Thyroid gland (tissue), 4 donors: ENCODE data around the gene NAALADL2. TPM values are rescaled to one million over a fixed set of nuclear protein-coding genes. Genes with fewer than 3 reads are reported as not detected.

Experiments used
- DNase-seq, 2 donors: peaks; one replicate each; pipeline ENCODE4 v3.0.0-alpha.2; 2019
- H3K27ac ChIP-seq, 3 donors: fragments of 200-600 bp; sonication (generic); 1 replicate in 2 of 3; 2 replicates in 1 of 3; pipeline ENCODE4 v1.5.1; 2016 to 2019; ENCODE audit warnings: mild to moderate bottlenecking in 1 of 3, moderate library complexity in 1 of 3
- H3K27me3 ChIP-seq: fragments of 200-600 bp; sonication (generic); one replicate; pipeline ENCODE4 v1.5.1; 2019
- H3K36me3 ChIP-seq, 2 donors: fragments of 200-600 bp; sonication (generic); one replicate each; pipeline ENCODE4 v1.5.1; 2016 to 2019
- H3K4me1 ChIP-seq, 2 donors: fragments of 200-600 bp; sonication (generic); one replicate each; pipeline ENCODE4 v1.5.1; 2017 to 2019
- H3K4me3 ChIP-seq, 3 donors: fragments of 200-600 bp; sonication (generic); replicated peaks in 1 of 3; 1 replicate in 2 of 3; 2 replicates in 1 of 3; pipeline ENCODE4 v1.5.1; 2016; ENCODE audit warnings: mild to moderate bottlenecking in 1 of 3
- H3K9me3 ChIP-seq: fragments of 200-600 bp; sonication (generic); one replicate; pipeline ENCODE4 v1.5.1; 2017
- POLR2A ChIP-seq, 2 donors: fragments of 450-650 bp; IDR thresholded peaks; one replicate each; pipeline ENCODE4 v1.6.1; 2017; ENCODE audit warnings: antibody characterized with exemption in 2 of 2, mild to moderate bottlenecking in 2 of 2, moderate library complexity in 1 of 2
- WGBS, 2 donors: methylation state at CpG; one replicate each; pipeline ENCODE4 v1.1.5; 2017; 5-methylcytosine and 5-hydroxymethylcytosine counted together
- intact Hi-C: fragments of 100-400 bp; cut with DNase I; formaldehyde crosslinking; loops from one replicate; pipeline ENCODE4 v1.15.1; 2023
- total RNA-seq, 4 donors: library from RNA; depleted of rRNA; stranded (reverse); fragments of >200 nt; gene quantifications; one replicate each; pipeline ENCODE4 v1.2.3, GENCODE V29; 2016
- TF ChIP-seq, protein P1 (sequence below), 6 experiments: fragments of 200-600 bp in 3 of 6; fragments of 450-650 bp in 3 of 6; sonication (generic) in 3 of 6; IDR thresholded peaks; one replicate each; pipeline ENCODE4 v1.5.1; 2016 to 2019; ENCODE audit warnings: antibody characterized with exemption in 6 of 6, mild to moderate bottlenecking in 2 of 6, inconsistent platforms in 1 of 6, moderate library complexity in 1 of 6

Gene NAALADL2
- total RNA-seq, 4 donors from 2014 or later = 7.6 to 14.7 (median 9.0) TPM

DNA sequence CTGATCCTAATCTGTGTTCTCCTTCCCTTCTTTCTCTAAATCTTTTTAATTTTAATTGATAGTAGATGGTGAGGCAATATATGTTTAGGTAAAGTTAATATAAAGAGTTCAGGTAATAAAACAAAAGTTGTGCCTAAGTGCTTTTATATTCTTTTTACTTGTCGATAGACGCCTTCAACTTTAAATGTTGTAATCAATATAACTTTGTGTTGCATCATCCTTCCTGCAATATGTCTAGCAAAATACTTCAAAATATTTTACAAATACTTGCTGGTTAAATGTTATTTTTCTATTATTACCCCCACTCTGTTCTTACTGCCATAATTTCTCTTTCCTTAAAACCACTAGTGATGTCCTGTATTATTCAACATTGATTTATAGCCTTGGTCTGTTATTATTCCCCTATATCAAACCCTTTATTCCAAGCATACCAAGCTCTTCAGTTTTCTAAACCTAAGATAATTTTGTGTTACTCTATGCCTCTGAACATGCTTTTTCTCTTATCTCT, 92.4 kb downstream of the NAALADL2 start:
- H3K27ac ChIP-seq = no peak overlapping the region
- no peaks in the 10 kb centered on the region for H3K9me3 ChIP-seq
- H3K4me1 ChIP-seq = peaks cover 0 to 6% of the 10 kb centered on the region in 2 donors
- TF ChIP-seq, protein P1, sequence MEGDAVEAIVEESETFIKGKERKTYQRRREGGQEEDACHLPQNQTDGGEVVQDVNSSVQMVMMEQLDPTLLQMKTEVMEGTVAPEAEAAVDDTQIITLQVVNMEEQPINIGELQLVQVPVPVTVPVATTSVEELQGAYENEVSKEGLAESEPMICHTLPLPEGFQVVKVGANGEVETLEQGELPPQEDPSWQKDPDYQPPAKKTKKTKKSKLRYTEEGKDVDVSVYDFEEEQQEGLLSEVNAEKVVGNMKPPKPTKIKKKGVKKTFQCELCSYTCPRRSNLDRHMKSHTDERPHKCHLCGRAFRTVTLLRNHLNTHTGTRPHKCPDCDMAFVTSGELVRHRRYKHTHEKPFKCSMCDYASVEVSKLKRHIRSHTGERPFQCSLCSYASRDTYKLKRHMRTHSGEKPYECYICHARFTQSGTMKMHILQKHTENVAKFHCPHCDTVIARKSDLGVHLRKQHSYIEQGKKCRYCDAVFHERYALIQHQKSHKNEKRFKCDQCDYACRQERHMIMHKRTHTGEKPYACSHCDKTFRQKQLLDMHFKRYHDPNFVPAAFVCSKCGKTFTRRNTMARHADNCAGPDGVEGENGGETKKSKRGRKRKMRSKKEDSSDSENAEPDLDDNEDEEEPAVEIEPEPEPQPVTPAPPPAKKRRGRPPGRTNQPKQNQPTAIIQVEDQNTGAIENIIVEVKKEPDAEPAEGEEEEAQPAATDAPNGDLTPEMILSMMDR (IDR thresholded peaks at IDR 0.05) = no peak
- TF ChIP-seq POLR2A (IDR thresholded peaks at IDR 0.05) = no peak
- intact Hi-C loops = no loop called here
- no peak overlapping the region for H3K4me3 ChIP-seq
- 95 to 98% methylated on average over 2 of the region's 2 CpGs for WGBS, 2 donors
- no peak for DNase-seq
- H3K27me3 ChIP-seq = no peaks in the 10 kb centered on the region
- H3K36me3 ChIP-seq = no peaks in the 10 kb centered on the region

DNA sequence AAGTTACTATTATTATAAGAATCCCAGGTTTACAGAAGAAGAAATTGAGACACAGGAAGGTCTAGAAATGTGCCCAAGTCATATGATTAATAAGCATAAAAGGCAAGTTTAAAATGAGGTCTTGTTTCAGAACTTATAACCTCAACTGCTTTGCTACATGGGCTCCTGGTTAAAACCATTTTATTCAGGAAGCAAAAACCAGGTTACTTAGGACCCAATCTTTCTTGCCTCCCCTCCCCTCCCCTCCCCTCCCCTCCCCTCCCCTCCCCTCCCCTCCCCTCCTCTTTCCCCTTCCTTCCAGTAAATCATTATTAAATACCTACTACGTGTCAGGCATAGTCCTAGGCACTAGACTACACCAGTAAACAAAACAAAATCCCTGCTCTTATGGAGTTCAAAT, 93.9 kb downstream of the NAALADL2 start:
- Histone ChIP-seq H3K27me3 (no peaks in the 10 kb centered on the region), H3K36me3 (no peaks in the 10 kb centered on the region), H3K4me3 (no peak overlapping the region), H3K27ac (no peak overlapping the region), H3K4me1 (peaks cover 0 to 6% of the 10 kb centered on the region in 2 donors), H3K9me3 (no peaks in the 10 kb centered on the region)
- DNase-seq = no peak
- intact Hi-C loops = no loop called here
- TF ChIP-seq POLR2A (IDR thresholded peaks at IDR 0.05) = no peak
- TF ChIP-seq, protein P1 (IDR thresholded peaks at IDR 0.05) = no peak
- WGBS, 2 donors = 80 to 83% methylated on average over 1 of the region's 1 CpG

DNA sequence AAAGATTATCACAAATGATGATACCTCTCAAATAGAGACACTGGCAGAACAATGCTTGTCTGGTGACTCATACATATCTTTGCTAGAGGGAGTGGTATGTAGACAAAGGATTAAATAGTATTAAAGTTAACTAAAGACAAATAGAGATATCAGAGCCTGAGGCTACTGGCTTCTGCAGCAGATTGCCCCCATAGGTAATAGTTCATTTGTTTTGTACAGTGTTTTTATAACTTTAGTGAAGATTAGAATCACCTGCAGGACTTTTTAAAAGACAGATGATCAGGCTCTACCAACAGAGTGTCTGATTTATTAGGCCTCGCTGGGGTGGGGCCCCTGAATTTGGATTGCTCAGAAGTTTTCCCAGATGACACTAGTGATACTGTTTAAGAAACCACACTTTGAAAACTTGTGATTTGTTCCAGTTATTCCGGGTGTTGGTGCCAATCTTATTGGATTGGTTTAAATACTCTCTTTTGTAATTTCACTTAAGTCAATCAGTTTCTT, 96.4 kb downstream of the NAALADL2 start:
- Histone ChIP-seq H3K27ac (no peak overlapping the region), H3K36me3 (no peaks in the 10 kb centered on the region), H3K4me3 (no peak overlapping the region), H3K4me1 (no peaks in the 10 kb centered on the region), H3K9me3 (no peaks in the 10 kb centered on the region), H3K27me3 (no peaks in the 10 kb centered on the region)
- DNase-seq = no peak
- 79 to 84% methylated on average over 2 of the region's 2 CpGs for WGBS, 2 donors
- intact Hi-C loops = no loop called here
- TF ChIP-seq POLR2A (IDR thresholded peaks at IDR 0.05) = no peak
- TF ChIP-seq, protein P1 (IDR thresholded peaks at IDR 0.05) = no peak

DNA sequence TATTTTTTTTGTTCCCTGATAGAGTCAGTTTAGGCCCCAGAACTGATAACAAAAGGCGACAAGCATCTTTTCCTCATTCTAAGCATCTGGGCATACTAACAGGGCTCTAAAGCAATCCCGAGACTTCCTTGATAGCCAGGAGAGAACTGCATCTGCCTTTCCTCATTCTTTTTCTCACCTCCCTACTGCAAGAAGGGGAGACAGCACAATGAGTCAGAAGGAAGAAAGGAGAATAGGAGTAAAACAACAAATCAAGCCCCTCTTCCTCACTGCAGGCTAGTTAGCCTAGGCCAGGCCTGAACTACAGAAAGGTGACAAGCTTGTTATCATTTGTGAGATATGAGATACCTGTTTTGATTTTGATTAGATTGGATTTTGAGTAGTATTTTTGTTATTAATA, 97.9 kb downstream of the NAALADL2 start:
- no peaks in the 10 kb centered on the region for H3K9me3 ChIP-seq
- intact Hi-C loops = no loop called here
- WGBS, 2 donors = 91 to 94% methylated on average over 2 of the region's 2 CpGs
- no peaks in the 10 kb centered on the region for H3K4me1 ChIP-seq
- TF ChIP-seq, protein P1 (IDR thresholded peaks at IDR 0.05) = no peak
- TF ChIP-seq POLR2A (IDR thresholded peaks at IDR 0.05) = no peak
- no peak for DNase-seq
- no peaks in the 10 kb centered on the region for H3K27me3 ChIP-seq
- H3K27ac ChIP-seq = no peak overlapping the region
- H3K36me3 ChIP-seq = no peaks in the 10 kb centered on the region
- H3K4me3 ChIP-seq = no peak overlapping the region

DNA sequence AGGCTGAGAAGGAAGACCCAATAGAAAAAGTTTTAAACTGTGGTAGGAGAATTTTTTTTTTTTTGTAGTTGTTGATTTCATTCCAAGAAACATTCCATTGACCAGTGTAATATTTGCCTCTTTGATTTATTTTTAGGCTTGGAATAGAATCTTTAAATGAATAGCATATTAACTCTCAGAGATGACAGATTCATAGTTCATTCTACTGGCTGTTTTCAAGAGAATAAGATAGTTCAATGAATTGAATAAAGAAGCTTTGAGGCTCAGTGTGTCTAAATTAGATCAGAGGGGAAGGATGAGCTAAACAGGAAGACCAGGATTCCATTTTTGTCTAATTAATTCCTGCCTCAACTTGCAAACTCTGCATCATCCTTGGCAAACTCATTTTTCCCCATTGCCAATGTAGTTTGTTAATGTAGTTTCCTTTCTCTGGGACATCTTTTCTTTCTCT, 98.4 kb downstream of the NAALADL2 start:
- H3K27me3 ChIP-seq = no peaks in the 10 kb centered on the region
- H3K9me3 ChIP-seq = no peaks in the 10 kb centered on the region
- no peak for TF ChIP-seq POLR2A (IDR thresholded peaks at IDR 0.05)
- TF ChIP-seq, protein P1 (IDR thresholded peaks at IDR 0.05) = no peak
- no peaks in the 10 kb centered on the region for H3K36me3 ChIP-seq
- H3K4me1 ChIP-seq = no peaks in the 10 kb centered on the region
- no peak overlapping the region for H3K4me3 ChIP-seq
- intact Hi-C loops = no loop called here
- no peak overlapping the region for H3K27ac ChIP-seq
- no peak for DNase-seq
